OCI-LY7 (cell line): ENCODE measurements around the gene IGFBP6. TPM values are rescaled to one million over a fixed set of nuclear protein-coding genes. Genes with fewer than 3 reads are reported as not detected.

Experiments used
- BruUV-seq: library from RNA; stranded (reverse); fragments of 400-500 nt; replicated peaks from 2 replicates; lab custom pipeline; 2021; lab: Mats Ljungman, UMichigan
- CTCF ChIA-PET: fragments of 300-600 bp; sonication (Branson Sonifier 250); formaldehyde crosslinking; loops from one replicate; lab custom pipeline; 2022; ENCODE audit warnings: antibody characterized with exemption; ENCODE audit not compliant: unreplicated experiment; lab: Charles Lee
- POLR2A ChIA-PET: fragments of 300-600 bp; sonication (Branson Sonifier 250); formaldehyde crosslinking; loops from one replicate; lab custom pipeline; 2022; ENCODE audit warnings: antibody characterized with exemption; lab: Charles Lee
- DNase-seq: peaks from one replicate; pipeline ENCODE4 v3.0.0-alpha.2; 2015; ENCODE audit warnings: low spot score
- H2AFZ ChIP-seq: fragments of 200-600 bp; sonication (generic), shearing (Covaris generic); 2 replicates; pipeline ENCODE4 v1.6.1; 2014; ENCODE audit warnings: mild to moderate bottlenecking, antibody characterized with exemption, low read length, moderate library complexity
- H3K27ac ChIP-seq: fragments of 200-600 bp; sonication (generic); 2 replicates; pipeline ENCODE4 v1.5.1; 2014; ENCODE audit warnings: mixed run types, low read depth, mild to moderate bottlenecking, moderate library complexity, low read length, inconsistent platforms; ENCODE audit not compliant: poor library complexity, severe bottlenecking
- H3K36me3 ChIP-seq: fragments of 200-600 bp; sonication (generic); 2 replicates; pipeline ENCODE4 v1.6.1; 2014; ENCODE audit warnings: mild to moderate bottlenecking, antibody characterized with exemption, low read length, moderate library complexity, mixed read lengths; ENCODE audit not compliant: insufficient read depth
- H3K4me1 ChIP-seq: fragments of 200-600 bp; sonication (generic); 2 replicates; pipeline ENCODE4 v1.5.1; 2014; ENCODE audit warnings: mild to moderate bottlenecking, low read length; ENCODE audit not compliant: insufficient read depth, poor library complexity, severe bottlenecking
- H3K4me2 ChIP-seq: fragments of 200-600 bp; sonication (generic); 2 replicates; pipeline ENCODE4 v1.6.1; 2014; ENCODE audit warnings: mild to moderate bottlenecking, low read length
- H3K4me3 ChIP-seq: fragments of 200-600 bp; sonication (generic); 2 replicates; pipeline ENCODE4 v1.5.1; 2014; ENCODE audit warnings: mild to moderate bottlenecking, low read depth, low read length; ENCODE audit not compliant: poor library complexity, severe bottlenecking
- H3K79me2 ChIP-seq: fragments of 200-600 bp; sonication (generic); 2 replicates; pipeline ENCODE4 v1.6.1; 2016; ENCODE audit warnings: low read depth, mild to moderate bottlenecking, low read length, moderate library complexity, mixed read lengths; ENCODE audit not compliant: insufficient read depth
- H3K9me2 ChIP-seq: fragments of 200-600 bp; sonication (generic); 2 replicates; pipeline ENCODE4 v1.6.1; 2016; ENCODE audit warnings: mild to moderate bottlenecking, low read length, mixed read lengths; ENCODE audit not compliant: insufficient read depth
- H3K9me3 ChIP-seq: fragments of 200-600 bp; sonication (generic); 2 replicates; pipeline ENCODE4 v1.6.1; 2014; ENCODE audit warnings: mild to moderate bottlenecking, mixed run types, low read length, mixed read lengths
- H4K20me1 ChIP-seq: fragments of 200-600 bp; sonication (generic); 2 replicates; pipeline ENCODE4 v1.6.1; 2014; ENCODE audit warnings: mild to moderate bottlenecking, antibody characterized with exemption, low read length, moderate library complexity, mixed read lengths; ENCODE audit not compliant: insufficient read depth
- CTCF ChIP-seq: fragments of 200-600 bp; sonication (generic); conservative IDR thresholded peaks from 2 replicates; pipeline ENCODE4 v1.5.1; 2014; ENCODE audit warnings: mild to moderate bottlenecking, antibody characterized with exemption, low read length, moderate library complexity, mixed read lengths
- EZH2phosphoT487 ChIP-seq: fragments of 200-600 bp; sonication (generic); IDR thresholded peaks from 2 replicates; pipeline ENCODE4 v1.6.1; 2018; ENCODE audit warnings: low read depth, borderline replicate concordance, mild to moderate bottlenecking, mixed run types, antibody characterized with exemption, low read length, moderate library complexity, mixed read lengths
- intact Hi-C: fragments of 100-400 bp; cut with micrococcal nuclease; formaldehyde crosslinking; loops from one replicate; pipeline ENCODE4 v1.10.0; 2022; ENCODE audit not compliant: unreplicated experiment
- total RNA-seq, 2 experiments: library from RNA; depleted of rRNA in 1 of 2; stranded (reverse); fragments of >200 nt in 1 of 2; shearing (Covaris generic) in 1 of 2; gene quantifications; 2 replicates each; pipeline ENCODE4 v1.2.3, GENCODE V29; 2014 to 2022

Gene IGFBP6
- total RNA-seq, 2 experiments from 2014 or later: 2.9 TPM; not detected in 1

- Histone ChIP-seq H2AFZ (no peak overlapping the region), H3K9me2 (no peaks in the 10 kb centered on the region), H3K36me3 (peaks cover 3% of the 10 kb centered on the region; the same call in 1 of the 2 replicates), H4K20me1 (no peaks in the 10 kb centered on the region), H3K4me3 (no peak overlapping the region), H3K79me2 (no peaks in the 10 kb centered on the region), H3K9me3 (no peaks in the 10 kb centered on the region), H3K4me2 (no peak overlapping the region), H3K4me1 (no peaks in the 10 kb centered on the region), H3K27ac (no peak overlapping the region)
- intact Hi-C loops: no loop called here
- no peak for TF ChIP-seq CTCF
- no peak for TF ChIP-seq EZH2phosphoT487
- CTCF ChIA-PET: interaction anchor here (0.5 kb wide), 1 partner anchor 54 kb away, joined by 4 read pairs; the partner anchor contains the start of gene EIF4B
- DNase-seq: no peak
- POLR2A ChIA-PET: interaction anchor here (0.6 kb wide), 1 partner anchor 29 kb away, joined by 3 read pairs; no protein-coding TSS in a partner anchor
- no TSS peak for BruUV-seq
Observed at GRCh38 chr12:53060064-53060720, 37.3 kb upstream of the IGFBP6 start.

GRCh38 chr12:53060721-53061276, 36.7 kb upstream of the IGFBP6 start:
- H3K9me3 ChIP-seq: no peaks in the 10 kb centered on the region
- no peak overlapping the region for H2AFZ ChIP-seq
- ChIA-PET POLR2A (no interaction called here), CTCF (interaction anchor here (0.5 to 1.0 kb wide), 2 partner anchors 42 to 54 kb away, joined by 4 read pairs; partner anchors contain the start of gene EIF4B)
- no TSS peak for BruUV-seq
- no peaks in the 10 kb centered on the region for H3K79me2 ChIP-seq
- H3K4me1 ChIP-seq: no peaks in the 10 kb centered on the region
- TF ChIP-seq EZH2phosphoT487 (no peak), CTCF (no peak)
- intact Hi-C loops: no loop called here
- H3K27ac ChIP-seq: no peak overlapping the region
- H4K20me1 ChIP-seq: no peaks in the 10 kb centered on the region
- no peak for DNase-seq
- no peaks in the 10 kb centered on the region for H3K9me2 ChIP-seq
- H3K4me2 ChIP-seq: no peak overlapping the region
- H3K36me3 ChIP-seq: peaks cover 9% of the 10 kb centered on the region; the same call in 1 of the 2 replicates
- no peak overlapping the region for H3K4me3 ChIP-seq
